ENCODE results near the gene PHF1. TPM values are rescaled to one million over a fixed set of nuclear protein-coding genes. Genes with fewer than 3 reads are reported as not detected.

PHF1 gene
- polyA plus RNA-seq, 1 donor (not counting 4 experiments of a cell fraction or from before 2014, with no cell fraction given): 15.8 TPM

DNA sequence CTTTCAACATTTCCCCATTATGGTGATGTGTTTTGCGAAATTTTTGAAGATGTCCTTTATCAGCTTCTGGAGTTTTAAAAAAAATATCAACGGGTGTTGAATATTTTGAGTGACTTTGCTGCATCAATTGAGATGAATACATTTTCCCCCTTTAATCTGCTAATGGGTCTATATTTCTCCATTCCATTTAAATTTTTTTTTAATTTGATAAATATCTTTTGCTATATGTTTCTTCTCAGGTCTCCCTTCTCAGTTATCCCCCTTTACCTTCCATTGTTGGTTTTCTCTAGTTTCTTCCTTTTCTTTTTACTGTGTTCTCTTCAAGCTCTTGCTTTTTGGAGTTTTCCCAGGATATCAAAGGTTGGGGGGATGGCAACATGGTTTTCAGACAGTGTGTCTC lies 20.6 kb upstream of the PHF1 start:
- Histone ChIP-seq H3K79me2 (ENCODE audit: control insufficient read depth, insufficient read depth, low read length) (peaks cover 34% of the 10 kb centered on the region), H3K4me3 (ENCODE audit: control insufficient read depth in 2 of 3, extremely low read depth in 1 of 3, insufficient read depth in 2 of 3, low read depth in 1 of 3, low read length in 3 of 3) (no peak overlapping the region), H4K20me1 (ENCODE audit: control insufficient read depth, extremely low read depth, insufficient read depth, low read length) (no peaks in the 10 kb centered on the region), H3K9me3 (ENCODE audit: control insufficient read depth, low read depth, low read length) (no peaks in the 10 kb centered on the region), H3K9ac (ENCODE audit: control insufficient read depth, extremely low read depth, insufficient read depth, low read length) (no peak overlapping the region), H3K4me1 (ENCODE audit: control insufficient read depth, extremely low read depth, insufficient read depth, low read length) (peaks cover 27% of the 10 kb centered on the region), H3K36me3 (ENCODE audit: control insufficient read depth in 2 of 2, extremely low read depth in 1 of 2, insufficient read depth in 2 of 2, low read length in 2 of 2) (peaks cover 0 to 3% of the 10 kb centered on the region in 2 experiments), H3K27me3 (ENCODE audit: control insufficient read depth, extremely low read depth, insufficient read depth, low read length) (no peaks in the 10 kb centered on the region), H2AFZ (ENCODE audit: control insufficient read depth, low read length) (no peak overlapping the region), H3K4me2 (ENCODE audit: control insufficient read depth, extremely low read depth, insufficient read depth, low read depth, low read length) (no peak overlapping the region), H3K27ac (ENCODE audit: control insufficient read depth, insufficient read depth, low read length) (no peak overlapping the region), H3K9me1 (ENCODE audit: control insufficient read depth, extremely low read depth, insufficient read depth, low read length) (no peaks in the 10 kb centered on the region)
- no peak for DNase-seq (ENCODE audit: low read depth, low spot score)
- FAIRE-seq: no peak
- dilution Hi-C loops (cut with MboI; ENCODE audit: extremely low pct_ligation_motif_present, low sequenced_read_pairs): no loop called here
- TF ChIP-seq EZH2 (IDR thresholded peaks at IDR 0.05; ENCODE audit: low read length): no peak
- TF ChIP-seq, protein P1, sequence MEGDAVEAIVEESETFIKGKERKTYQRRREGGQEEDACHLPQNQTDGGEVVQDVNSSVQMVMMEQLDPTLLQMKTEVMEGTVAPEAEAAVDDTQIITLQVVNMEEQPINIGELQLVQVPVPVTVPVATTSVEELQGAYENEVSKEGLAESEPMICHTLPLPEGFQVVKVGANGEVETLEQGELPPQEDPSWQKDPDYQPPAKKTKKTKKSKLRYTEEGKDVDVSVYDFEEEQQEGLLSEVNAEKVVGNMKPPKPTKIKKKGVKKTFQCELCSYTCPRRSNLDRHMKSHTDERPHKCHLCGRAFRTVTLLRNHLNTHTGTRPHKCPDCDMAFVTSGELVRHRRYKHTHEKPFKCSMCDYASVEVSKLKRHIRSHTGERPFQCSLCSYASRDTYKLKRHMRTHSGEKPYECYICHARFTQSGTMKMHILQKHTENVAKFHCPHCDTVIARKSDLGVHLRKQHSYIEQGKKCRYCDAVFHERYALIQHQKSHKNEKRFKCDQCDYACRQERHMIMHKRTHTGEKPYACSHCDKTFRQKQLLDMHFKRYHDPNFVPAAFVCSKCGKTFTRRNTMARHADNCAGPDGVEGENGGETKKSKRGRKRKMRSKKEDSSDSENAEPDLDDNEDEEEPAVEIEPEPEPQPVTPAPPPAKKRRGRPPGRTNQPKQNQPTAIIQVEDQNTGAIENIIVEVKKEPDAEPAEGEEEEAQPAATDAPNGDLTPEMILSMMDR (optimal IDR thresholded peaks at IDR 0.05 in 1 of 3, IDR thresholded peaks at IDR 0.05 in 1 of 3, conservative IDR thresholded peaks at IDR 0.05 in 1 of 3; ENCODE audit: extremely low read depth in 1 of 3, insufficient read depth in 2 of 3, low read length in 3 of 3): no peak

DNA sequence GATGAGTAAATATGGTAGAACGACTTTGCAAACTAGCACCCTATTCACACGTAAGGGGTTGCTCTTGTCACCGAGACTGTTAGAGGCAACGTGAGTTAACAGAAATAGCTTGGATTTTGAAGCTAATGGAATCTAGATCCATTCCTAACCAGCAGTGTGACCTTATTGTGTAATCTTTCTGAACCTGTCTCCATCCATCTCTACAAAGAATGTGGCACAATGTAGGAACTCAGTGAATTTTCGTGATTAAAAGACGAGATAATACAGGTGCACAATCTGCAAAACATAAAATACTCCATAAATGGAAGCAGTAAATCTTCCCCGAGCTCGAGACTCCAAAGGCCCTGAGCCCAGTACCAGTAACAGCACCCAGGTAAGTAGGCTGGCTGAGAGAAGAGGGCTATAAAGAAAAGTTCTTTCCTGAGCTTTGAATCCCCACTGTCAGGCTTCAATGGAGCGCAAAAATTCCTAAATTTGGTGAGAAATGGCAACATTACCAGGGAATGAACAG lies 20.0 kb upstream of the PHF1 start:
- Histone ChIP-seq H3K4me1 (ENCODE audit: control insufficient read depth, extremely low read depth, insufficient read depth, low read length) (peaks cover 30% of the 10 kb centered on the region), H4K20me1 (ENCODE audit: control insufficient read depth, extremely low read depth, insufficient read depth, low read length) (no peaks in the 10 kb centered on the region), H2AFZ (ENCODE audit: control insufficient read depth, low read length) (peak overlapping the region; percentile 92), H3K9me1 (ENCODE audit: control insufficient read depth, extremely low read depth, insufficient read depth, low read length) (no peaks in the 10 kb centered on the region), H3K36me3 (ENCODE audit: control insufficient read depth in 2 of 2, extremely low read depth in 1 of 2, insufficient read depth in 2 of 2, low read length in 2 of 2) (peaks cover 0 to 3% of the 10 kb centered on the region in 2 experiments), H3K27ac (ENCODE audit: control insufficient read depth, insufficient read depth, low read length) (peak overlapping the region; percentile 94), H3K9ac (ENCODE audit: control insufficient read depth, extremely low read depth, insufficient read depth, low read length) (peak overlapping the region; percentile 75), H3K4me3 (ENCODE audit: control insufficient read depth in 2 of 3, extremely low read depth in 1 of 3, insufficient read depth in 2 of 3, low read depth in 1 of 3, low read length in 3 of 3) (peak overlapping the region in 2 of 3 experiments; percentile 43 to 47), H3K4me2 (ENCODE audit: control insufficient read depth, extremely low read depth, insufficient read depth, low read depth, low read length) (peak overlapping the region; percentile 78), H3K9me3 (ENCODE audit: control insufficient read depth, low read depth, low read length) (no peaks in the 10 kb centered on the region), H3K27me3 (ENCODE audit: control insufficient read depth, extremely low read depth, insufficient read depth, low read length) (no peaks in the 10 kb centered on the region), H3K79me2 (ENCODE audit: control insufficient read depth, insufficient read depth, low read length) (peaks cover 40% of the 10 kb centered on the region)
- DNase-seq (ENCODE audit: low read depth, low spot score) (no peak), FAIRE-seq (no peak)
- dilution Hi-C loops (cut with MboI; ENCODE audit: extremely low pct_ligation_motif_present, low sequenced_read_pairs): no loop called here
- TF ChIP-seq EZH2 (IDR thresholded peaks at IDR 0.05; ENCODE audit: low read length): no peak
- TF ChIP-seq, protein P1 (optimal IDR thresholded peaks at IDR 0.05 in 1 of 3, IDR thresholded peaks at IDR 0.05 in 1 of 3, conservative IDR thresholded peaks at IDR 0.05 in 1 of 3; ENCODE audit: extremely low read depth in 1 of 3, insufficient read depth in 2 of 3, low read length in 3 of 3): no peak

All from keratinocyte (primary cell).